Hepatocyte (in vitro differentiated cells): ENCODE measurements around the gene SF3B4. TPM values are rescaled to one million over a fixed set of nuclear protein-coding genes. Genes with fewer than 3 reads are reported as not detected.
"Not testable (repeated sequence)": the region's sequence is repeated elsewhere in the genome, so short reads cannot be mapped to it uniquely, and the experiment has no call there.

Experiments
- DNase-seq: peaks from one replicate; pipeline ENCODE4 v3.0.0-alpha.2; 2016; ENCODE audit warnings: low spot score
- H2AFZ ChIP-seq: fragments of 200-600 bp; sonication (generic); 2 replicates; pipeline ENCODE4 v1.6.0; 2016; ENCODE audit warnings: antibody characterized with exemption, mild to moderate bottlenecking
- H3K27ac ChIP-seq: fragments of 200-600 bp; sonication (generic); 2 replicates; pipeline ENCODE4 v1.5.1; 2016; ENCODE audit warnings: mild to moderate bottlenecking
- H3K27me3 ChIP-seq: fragments of 200-600 bp; sonication (generic); 2 replicates; pipeline ENCODE4 v1.6.1; 2016
- H3K36me3 ChIP-seq: fragments of 200-600 bp; sonication (generic); replicated peaks from 2 replicates; pipeline ENCODE4 v1.5.1; 2016; ENCODE audit warnings: low read depth; ENCODE audit not compliant: insufficient read depth
- H3K4me1 ChIP-seq: fragments of 200-600 bp; sonication (generic); 2 replicates; pipeline ENCODE4 v1.5.1; 2016; ENCODE audit warnings: mild to moderate bottlenecking, moderate library complexity; ENCODE audit not compliant: insufficient read depth
- H3K4me2 ChIP-seq: fragments of 200-600 bp; sonication (generic); 2 replicates; pipeline ENCODE4 v1.6.0; 2016
- H3K4me3 ChIP-seq: fragments of 200-600 bp; sonication (generic); 2 replicates; pipeline ENCODE4 v1.5.1; 2016; ENCODE audit warnings: mild to moderate bottlenecking
- H3K79me2 ChIP-seq: fragments of 200-600 bp; sonication (generic); 2 replicates; pipeline ENCODE4 v1.6.0; 2017; ENCODE audit warnings: mild to moderate bottlenecking
- H3K9me2 ChIP-seq: fragments of 200-600 bp; sonication (generic); replicated peaks from 2 replicates; pipeline ENCODE4 v1.6.0; 2017; ENCODE audit warnings: mild to moderate bottlenecking; ENCODE audit not compliant: insufficient read depth
- H3K9me3 ChIP-seq: fragments of 200-600 bp; sonication (generic); 2 replicates; pipeline ENCODE4 v1.5.1; 2016; ENCODE audit warnings: low read depth, mild to moderate bottlenecking
- H4K20me1 ChIP-seq: fragments of 200-600 bp; sonication (generic); 2 replicates; pipeline ENCODE4 v1.6.0; 2016; ENCODE audit warnings: mild to moderate bottlenecking; ENCODE audit not compliant: insufficient read depth, poor library complexity, severe bottlenecking
- EZH2 ChIP-seq: fragments of 200-600 bp; sonication (generic); IDR thresholded peaks from 2 replicates; pipeline ENCODE4 v1.6.1; 2016; ENCODE audit warnings: antibody characterized with exemption, mild to moderate bottlenecking, borderline replicate concordance
- EZH2phosphoT487 ChIP-seq: fragments of 200-600 bp; sonication (generic); IDR thresholded peaks from one replicate; pipeline ENCODE4 v1.6.1; 2018; ENCODE audit warnings: antibody characterized with exemption, mild to moderate bottlenecking, low read depth, moderate library complexity; ENCODE audit not compliant: unreplicated experiment, severe bottlenecking
- WGBS: methylation state at CpG from one replicate; pipeline ENCODE4 v1.1.6; 2016; ENCODE audit warnings: low lambda C conversion rate; ENCODE audit errors: missing lambda C conversion rate; 5-methylcytosine and 5-hydroxymethylcytosine counted together
- polyA plus RNA-seq: library from polyadenylated mRNA; unstranded; fragments of >200 nt; fragmentation: Nextera tagmentation; extraction: Ambion mirVana; gene quantifications from 2 replicates; pipeline ENCODE4 v1.2.1, GENCODE V29; 2016
- total RNA-seq: library from RNA; depleted of rRNA; stranded (reverse); fragments of >200 nt; gene quantifications from 2 replicates; pipeline ENCODE4 v1.2.3, GENCODE V29; 2014
- TF ChIP-seq, protein P1 (sequence below): fragments of 200-600 bp; sonication (generic); IDR thresholded peaks from 2 replicates; pipeline ENCODE4 v1.5.1; 2016; ENCODE audit warnings: antibody characterized with exemption, mild to moderate bottlenecking; ENCODE audit not compliant: poor library complexity

Gene SF3B4
- total and polyA plus RNA-seq, 2 experiments from 2014 or later = 23.3 to 58.6 TPM

DNA sequence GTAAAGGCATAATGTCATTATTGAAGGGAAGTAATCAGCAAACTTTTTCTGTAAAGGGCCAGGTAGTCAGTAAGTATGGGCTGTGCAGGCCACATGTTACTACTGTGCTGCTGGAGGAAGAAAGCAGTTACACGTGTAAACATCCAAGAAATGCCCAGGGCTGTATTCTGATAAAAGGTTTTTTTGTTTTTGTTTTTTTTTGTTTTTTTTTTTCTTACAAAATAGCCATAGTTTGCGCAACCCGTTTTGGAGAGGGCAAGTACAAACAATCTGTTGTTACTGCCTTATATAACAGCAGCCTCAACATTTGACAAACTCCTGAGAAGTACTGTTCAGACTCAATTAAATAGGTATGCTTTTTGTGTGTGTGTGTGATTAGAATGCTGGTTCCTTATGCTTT is 35.8 kb upstream of the SF3B4 start:
- H3K4me1 ChIP-seq = no peaks in the 10 kb centered on the region
- DNase-seq = no peak
- H3K36me3 ChIP-seq = no peaks in the 10 kb centered on the region
- H3K27me3 ChIP-seq = no peaks in the 10 kb centered on the region
- no peaks in the 10 kb centered on the region for H3K9me2 ChIP-seq
- H3K9me3 ChIP-seq = no peaks in the 10 kb centered on the region
- no peak overlapping the region for H3K27ac ChIP-seq
- no peak overlapping the region for H3K4me2 ChIP-seq
- H4K20me1 ChIP-seq = no peaks in the 10 kb centered on the region
- no peaks in the 10 kb centered on the region for H3K79me2 ChIP-seq
- 83% methylated on average over 3 of the region's 3 CpGs for WGBS
- TF ChIP-seq EZH2phosphoT487 (no peak), EZH2 (no peak)
- TF ChIP-seq, protein P1, sequence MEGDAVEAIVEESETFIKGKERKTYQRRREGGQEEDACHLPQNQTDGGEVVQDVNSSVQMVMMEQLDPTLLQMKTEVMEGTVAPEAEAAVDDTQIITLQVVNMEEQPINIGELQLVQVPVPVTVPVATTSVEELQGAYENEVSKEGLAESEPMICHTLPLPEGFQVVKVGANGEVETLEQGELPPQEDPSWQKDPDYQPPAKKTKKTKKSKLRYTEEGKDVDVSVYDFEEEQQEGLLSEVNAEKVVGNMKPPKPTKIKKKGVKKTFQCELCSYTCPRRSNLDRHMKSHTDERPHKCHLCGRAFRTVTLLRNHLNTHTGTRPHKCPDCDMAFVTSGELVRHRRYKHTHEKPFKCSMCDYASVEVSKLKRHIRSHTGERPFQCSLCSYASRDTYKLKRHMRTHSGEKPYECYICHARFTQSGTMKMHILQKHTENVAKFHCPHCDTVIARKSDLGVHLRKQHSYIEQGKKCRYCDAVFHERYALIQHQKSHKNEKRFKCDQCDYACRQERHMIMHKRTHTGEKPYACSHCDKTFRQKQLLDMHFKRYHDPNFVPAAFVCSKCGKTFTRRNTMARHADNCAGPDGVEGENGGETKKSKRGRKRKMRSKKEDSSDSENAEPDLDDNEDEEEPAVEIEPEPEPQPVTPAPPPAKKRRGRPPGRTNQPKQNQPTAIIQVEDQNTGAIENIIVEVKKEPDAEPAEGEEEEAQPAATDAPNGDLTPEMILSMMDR = no peak
- no peak overlapping the region for H3K4me3 ChIP-seq
- no peak overlapping the region for H2AFZ ChIP-seq

DNA sequence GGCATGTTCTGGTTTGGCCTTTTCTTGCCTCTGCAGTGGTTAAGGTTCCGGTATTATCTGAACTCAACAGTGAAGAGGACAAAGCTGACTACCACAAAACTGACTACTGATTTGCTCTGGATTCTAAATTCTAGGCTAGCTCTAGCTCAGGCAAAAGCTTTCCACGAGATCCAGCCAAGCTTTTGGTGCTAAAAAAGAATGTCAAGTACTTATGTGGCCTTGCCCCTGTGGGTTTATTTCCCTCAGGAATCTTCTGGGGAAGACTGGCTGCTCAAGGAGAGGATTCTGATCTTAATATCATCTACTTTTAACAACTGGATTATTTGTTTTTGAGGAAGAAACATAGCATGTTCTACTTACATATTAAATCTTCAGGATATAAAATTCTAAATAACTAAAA is 35.1 kb upstream of the SF3B4 start:
- H3K27ac ChIP-seq = peak overlapping the region; percentile 17
- H3K36me3 ChIP-seq = peaks cover 3% of the 10 kb centered on the region
- H3K9me3 ChIP-seq = no peaks in the 10 kb centered on the region
- H3K27me3 ChIP-seq = no peaks in the 10 kb centered on the region
- H3K4me2 ChIP-seq = no peak overlapping the region
- no peak overlapping the region for H2AFZ ChIP-seq
- no peaks in the 10 kb centered on the region for H3K9me2 ChIP-seq
- DNase-seq = no peak
- H3K4me1 ChIP-seq = no peaks in the 10 kb centered on the region
- no peak overlapping the region for H3K4me3 ChIP-seq
- no peak for TF ChIP-seq EZH2
- TF ChIP-seq EZH2phosphoT487 = no peak
- TF ChIP-seq, protein P1 = no peak
- H4K20me1 ChIP-seq = no peaks in the 10 kb centered on the region
- no peaks in the 10 kb centered on the region for H3K79me2 ChIP-seq
- WGBS = 87% methylated on average over 2 of the region's 2 CpGs

DNA sequence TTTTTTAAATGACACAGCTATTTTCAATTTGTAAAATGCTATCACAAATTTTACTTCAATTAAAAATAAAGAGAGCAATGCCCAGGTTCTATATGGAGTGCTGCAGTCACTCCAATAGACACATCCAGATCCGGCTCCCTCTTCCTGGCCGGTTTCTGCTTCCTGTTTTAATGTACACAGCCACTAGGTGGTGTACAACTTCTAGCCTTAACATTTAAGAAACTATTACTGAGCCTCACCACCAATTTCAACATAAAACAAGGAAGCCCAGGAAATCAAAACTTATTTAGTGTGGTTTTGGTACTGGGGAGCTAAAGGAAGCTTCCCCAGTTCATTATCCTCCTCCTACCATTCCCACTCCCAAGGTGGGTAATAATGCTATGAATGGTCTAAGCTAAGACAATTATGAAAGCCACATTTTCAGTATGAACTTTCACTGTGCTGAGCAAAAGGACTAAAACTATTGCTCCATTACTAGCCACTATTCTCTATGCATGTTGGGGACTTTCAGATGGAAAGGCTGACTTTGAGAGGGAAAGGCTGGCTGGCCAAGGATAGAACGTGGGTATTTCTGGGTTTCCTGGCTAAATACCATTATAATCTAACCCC is 34.5 kb upstream of the SF3B4 start:
- Histone ChIP-seq H4K20me1 (no peaks in the 10 kb centered on the region), H2AFZ (no peak overlapping the region), H3K36me3 (peaks cover 5% of the 10 kb centered on the region), H3K9me2 (no peaks in the 10 kb centered on the region), H3K4me3 (no peak overlapping the region), H3K4me2 (no peak overlapping the region), H3K9me3 (no peaks in the 10 kb centered on the region), H3K79me2 (no peaks in the 10 kb centered on the region), H3K27ac (peak overlapping the region; percentile 17), H3K4me1 (no peaks in the 10 kb centered on the region), H3K27me3 (no peaks in the 10 kb centered on the region)
- WGBS = 31% methylated on average over 3 of the region's 3 CpGs
- peak; percentile 81 for DNase-seq
- TF ChIP-seq, protein P1 = peak; percentile 78
- no peak for TF ChIP-seq EZH2

DNA sequence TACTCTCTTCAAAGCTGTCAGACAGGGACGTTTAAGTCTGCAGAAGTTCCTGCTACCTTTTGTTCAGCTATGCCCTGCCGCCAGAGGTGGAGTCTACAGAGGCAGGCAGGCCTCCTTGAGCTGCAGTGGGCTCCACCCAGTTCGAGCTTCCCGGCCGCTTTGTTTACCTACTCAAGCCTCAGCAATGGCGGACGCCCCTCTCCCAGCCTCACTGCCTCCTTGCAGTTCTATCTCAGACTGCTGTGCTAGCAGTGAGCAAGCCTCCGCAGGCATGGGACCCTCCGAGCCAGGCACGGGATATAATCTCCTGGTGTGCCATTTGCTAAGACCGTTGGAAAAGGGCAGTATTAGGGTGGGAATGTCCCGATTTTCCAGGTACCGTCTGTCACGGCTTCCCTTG is 29.9 kb upstream of the SF3B4 start:
- not testable (repeated sequence) for H2AFZ ChIP-seq, H3K36me3 ChIP-seq, H3K27ac ChIP-seq, DNase-seq, H3K27me3 ChIP-seq, H3K9me3 ChIP-seq, H3K4me3 ChIP-seq, H4K20me1 ChIP-seq, H3K9me2 ChIP-seq, H3K4me2 ChIP-seq, H3K79me2 ChIP-seq, H3K4me1 ChIP-seq
- 98% methylated on average over 14 of the region's 14 CpGs for WGBS
